Cardiac fibroblast (primary cell): ENCODE data around the gene GRP.

ENCODE experiments used
- DNase-seq, 2 donors: peaks; one replicate each; pipeline versions ENCODE4 v3.0.0 to v3.0.0-alpha.2; 2010; ENCODE audit warnings: low read depth in 2 of 2
- H3K4me3 ChIP-seq, 2 donors: replicated peaks in 1 of 2; 1 replicate in 1 of 2; 2 replicates in 1 of 2; pipeline ENCODE4 v1.5.1; 2011; ENCODE audit warnings: low read depth in 2 of 2, low read length in 2 of 2, mild to moderate bottlenecking in 2 of 2, moderate library complexity in 1 of 2
- CTCF ChIP-seq: IDR thresholded peaks from one replicate; pipeline ENCODE4 v1.5.1; 2011; ENCODE audit warnings: low read depth, mild to moderate bottlenecking, low read length, inconsistent platforms

Gene GRP

DNA sequence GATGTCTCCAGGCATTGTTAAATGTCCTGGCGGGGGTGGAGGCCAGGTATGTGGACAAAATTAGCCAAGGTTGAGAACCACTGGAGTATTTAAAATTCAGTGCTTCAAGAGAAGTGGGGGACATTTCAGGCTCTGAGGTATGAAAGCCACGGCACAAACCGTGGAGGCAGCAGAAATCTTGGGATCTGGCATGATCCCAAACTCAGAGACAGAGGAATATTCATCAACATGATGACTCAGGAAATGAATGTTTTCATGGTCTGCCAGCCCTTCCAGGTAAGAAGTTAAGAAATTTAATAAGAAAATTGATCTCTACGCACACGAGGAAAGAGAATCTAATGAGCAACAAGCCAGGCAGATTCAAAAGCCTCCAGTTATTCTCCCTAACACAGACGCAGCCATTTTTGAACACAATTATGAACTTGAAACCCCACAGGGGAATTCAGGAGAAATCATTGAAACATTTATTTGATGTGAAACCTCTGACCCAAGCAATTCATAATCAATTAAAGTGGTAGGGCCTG is 11.3 kb upstream of the GRP start:
- H3K4me3 ChIP-seq = no peak overlapping the region
- no peak for DNase-seq
- TF ChIP-seq CTCF = no peak

GRCh38 chr18:59210299-59210698 is 9.7 kb upstream of the GRP start:
- no peak overlapping the region for H3K4me3 ChIP-seq
- DNase-seq = no peak
- TF ChIP-seq CTCF = no peak

DNA sequence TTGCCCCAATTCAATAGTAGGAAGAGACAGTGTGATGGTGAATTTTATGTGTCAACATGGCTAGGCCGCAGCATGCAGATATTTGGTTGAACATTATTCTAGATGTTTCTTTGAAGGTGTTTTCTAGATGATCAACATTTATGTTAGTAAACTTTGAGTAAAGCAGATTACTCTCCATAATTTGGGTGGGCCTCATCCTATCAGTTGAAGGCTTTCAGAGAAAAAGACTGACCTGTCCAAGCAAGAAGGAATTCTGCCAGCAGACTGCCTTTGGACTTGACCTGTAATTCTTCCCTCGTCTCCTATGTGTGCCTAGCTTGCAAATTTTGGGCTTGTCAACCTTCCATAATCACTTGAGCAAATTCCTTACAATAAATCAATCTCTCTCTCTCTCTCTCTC is 8.3 kb upstream of the GRP start:
- no peak for TF ChIP-seq CTCF
- no peak overlapping the region for H3K4me3 ChIP-seq
- no peak for DNase-seq

DNA sequence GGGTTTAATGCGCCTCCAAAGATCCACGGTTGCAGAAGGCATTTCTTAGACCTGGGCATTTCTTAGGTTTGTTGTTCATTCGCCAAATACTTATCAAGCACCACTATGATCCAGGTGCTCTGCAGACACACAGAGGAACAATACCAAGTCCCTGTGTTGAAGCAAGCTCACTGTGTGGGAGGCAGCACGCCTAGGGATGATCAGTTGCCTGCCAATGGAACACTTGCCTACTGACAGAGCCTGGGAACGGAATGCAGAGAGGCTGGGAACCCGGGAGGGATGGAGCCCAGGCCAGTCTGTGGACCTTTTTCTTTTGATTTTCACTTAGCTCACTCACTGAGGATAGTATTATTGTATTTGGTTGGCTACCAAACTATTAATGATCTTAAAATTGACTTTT is 1.9 kb upstream of the GRP start:
- no peak for DNase-seq
- TF ChIP-seq CTCF = no peak

DNA sequence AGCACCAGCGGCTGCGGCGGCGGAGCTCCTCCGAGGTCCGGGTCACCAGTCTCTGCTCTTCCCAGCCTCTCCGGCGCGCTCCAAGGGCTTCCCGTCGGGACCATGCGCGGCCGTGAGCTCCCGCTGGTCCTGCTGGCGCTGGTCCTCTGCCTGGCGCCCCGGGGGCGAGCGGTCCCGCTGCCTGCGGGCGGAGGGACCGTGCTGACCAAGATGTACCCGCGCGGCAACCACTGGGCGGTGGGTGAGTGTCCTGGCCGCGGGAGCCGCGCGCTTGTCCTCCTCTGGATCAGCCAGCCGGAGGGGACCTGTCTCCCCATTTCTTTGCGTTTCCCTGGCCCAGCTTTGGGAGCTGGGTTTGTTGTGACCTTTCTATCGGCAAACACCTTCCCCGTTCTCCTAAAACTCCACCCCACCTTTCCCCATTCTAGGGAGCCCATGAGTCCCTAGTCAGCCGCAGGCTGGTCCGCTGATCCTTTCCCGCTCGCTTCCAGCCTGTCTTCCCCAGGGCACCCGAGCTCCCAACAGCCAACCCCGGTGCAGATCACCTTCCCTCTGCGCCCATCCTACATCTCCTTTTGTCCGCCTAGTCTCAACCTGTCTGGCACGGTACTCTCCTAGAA is 316 bp downstream of the GRP start:
- no peak for TF ChIP-seq CTCF
- no peak for DNase-seq
- no peak overlapping the region for H3K4me3 ChIP-seq

More for the DNA sequence above, 1.9 kb upstream of the GRP start:
- H3K4me3 ChIP-seq = no peak overlapping the region

- no peak for TF ChIP-seq CTCF
- DNase-seq = no peak
- H3K4me3 ChIP-seq = no peak overlapping the region
Measured at GRCh38 chr18:59220784-59221765, 1.1 kb downstream of the GRP start.
